Embryonic facial prominence (tissue), 1 donor: ENCODE results near the gene BYSL.

Experiments
- DNase-seq: peaks from one replicate; pipeline ENCODE4 v3.0.0-alpha.2; 2016; ENCODE audit errors: extremely low spot score

The BYSL gene

DNA sequence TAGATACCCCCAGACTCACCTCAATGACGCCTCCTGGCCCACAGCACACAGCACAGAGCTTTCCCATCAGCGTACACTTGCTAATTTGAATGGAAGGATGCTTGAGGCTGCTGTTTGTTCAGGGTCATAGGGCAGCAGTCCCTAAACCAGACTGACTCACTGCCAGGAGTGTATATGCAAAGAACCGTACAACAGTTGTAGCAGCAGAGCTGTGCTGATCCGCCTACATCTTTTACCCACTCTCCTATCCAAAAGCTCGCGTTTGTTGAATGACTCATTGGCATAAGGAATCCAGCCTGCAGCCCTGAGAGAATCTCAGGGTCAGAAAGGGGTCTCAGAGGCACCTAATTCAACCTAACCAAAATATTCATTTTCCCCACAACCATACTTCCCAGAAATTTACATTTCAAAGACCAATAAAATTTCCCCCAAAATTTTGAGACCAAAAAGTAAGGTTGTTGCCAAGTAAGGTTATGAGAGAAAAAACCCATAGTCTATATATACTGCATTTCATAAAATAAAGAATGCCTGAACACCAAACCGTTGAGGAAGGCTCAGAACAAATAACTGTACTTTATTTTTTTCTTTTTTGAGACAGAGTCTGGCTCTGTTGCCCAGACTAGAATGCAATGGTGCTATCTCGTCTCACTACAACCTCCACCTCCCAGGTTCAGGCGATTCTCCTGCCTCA is 55.6 kb downstream of the BYSL start:
- no peak for DNase-seq
